GM18907 (cell line): ENCODE results near the gene ADARB2.
"Not testable (repeated sequence)": the region's sequence is repeated elsewhere in the genome, so short reads cannot be mapped to it uniquely, and the experiment has no call there.

Experiments used
- ATAC-seq: cut with Tn5 transposase; IDR thresholded peaks from one replicate; pipeline ENCODE4 v1.9.1; 2021; ENCODE audit warnings: mild to moderate bottlenecking, moderate library complexity; ENCODE audit not compliant: unreplicated experiment

ADARB2 gene

DNA sequence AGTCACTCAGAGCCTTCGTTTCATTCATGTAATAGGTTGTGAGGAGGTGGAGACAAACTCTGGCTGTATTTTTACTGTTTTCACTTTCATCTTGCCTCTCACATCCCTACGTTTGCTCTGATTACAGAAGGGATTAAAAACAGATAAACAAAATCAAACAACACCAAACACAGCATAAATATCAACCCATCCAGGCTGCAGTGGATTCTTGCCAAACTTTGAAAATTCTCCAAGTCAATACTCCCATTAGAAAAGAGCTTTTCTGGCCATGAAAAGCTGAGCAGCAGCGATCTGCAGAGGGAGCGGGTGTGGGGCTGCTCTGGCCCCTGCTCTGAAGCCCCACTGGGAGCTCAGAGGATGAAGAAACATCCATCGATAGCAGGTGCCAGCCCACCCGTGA is 397.9 kb downstream of the ADARB2 start:
- ATAC-seq, result no peak

DNA sequence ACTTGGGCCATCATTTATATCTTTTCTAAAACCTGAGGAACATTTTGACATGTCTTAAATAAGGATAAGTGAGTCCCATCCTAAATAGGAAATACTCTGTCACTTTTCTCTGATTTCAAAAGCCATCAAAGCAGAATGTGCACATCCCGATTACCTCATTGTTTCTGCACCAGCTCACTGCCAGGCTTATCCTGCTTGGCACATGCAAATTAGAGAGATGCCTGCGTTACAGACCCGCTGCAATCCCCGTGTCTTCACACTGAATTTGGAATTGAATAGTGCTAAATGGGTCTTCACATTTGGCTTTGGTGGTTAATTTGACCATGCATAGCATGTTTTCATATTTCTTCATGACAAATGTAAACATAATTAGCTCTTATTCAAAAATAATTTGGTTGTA is 401.7 kb downstream of the ADARB2 start:
- ATAC-seq, result no peak

DNA sequence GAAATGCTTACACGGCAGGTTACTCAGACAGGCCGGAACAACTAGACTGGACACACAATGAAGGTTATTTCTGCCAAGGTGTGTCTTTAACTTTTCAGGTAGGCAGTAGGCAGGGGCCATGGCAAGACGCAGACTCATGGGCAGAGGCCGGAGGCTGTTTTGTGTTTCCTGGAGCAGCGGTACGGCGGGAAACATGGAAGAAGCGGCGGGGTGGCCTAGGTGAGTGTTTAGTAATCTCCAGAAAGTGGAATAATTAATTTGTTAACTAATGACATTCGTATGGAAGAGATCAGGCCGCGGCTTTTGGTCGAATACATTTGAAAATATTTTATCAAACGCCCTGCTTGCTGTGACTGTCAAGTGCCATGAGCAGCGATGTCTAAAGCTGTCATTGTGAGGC is 403.3 kb downstream of the ADARB2 start:
- no peak for ATAC-seq

DNA sequence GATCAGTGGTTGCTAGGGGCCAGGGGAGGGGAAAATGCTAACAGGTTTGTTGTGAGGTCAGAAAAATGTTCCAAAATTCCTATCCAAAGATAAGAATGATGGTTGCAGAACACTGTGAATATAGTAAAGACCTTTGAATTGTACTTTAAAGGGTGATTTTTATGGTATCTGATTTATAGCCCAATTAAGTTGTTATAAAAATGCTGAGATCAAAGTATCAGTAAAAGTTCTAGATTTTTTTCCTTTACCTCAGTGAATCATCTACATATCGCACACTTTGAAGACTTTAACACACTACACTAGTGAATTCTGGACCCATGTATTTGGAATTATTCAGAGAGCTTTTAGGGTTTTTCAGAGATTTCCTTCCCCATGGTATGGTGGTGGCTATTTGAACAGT is 405.8 kb downstream of the ADARB2 start:
- no peak for ATAC-seq

DNA sequence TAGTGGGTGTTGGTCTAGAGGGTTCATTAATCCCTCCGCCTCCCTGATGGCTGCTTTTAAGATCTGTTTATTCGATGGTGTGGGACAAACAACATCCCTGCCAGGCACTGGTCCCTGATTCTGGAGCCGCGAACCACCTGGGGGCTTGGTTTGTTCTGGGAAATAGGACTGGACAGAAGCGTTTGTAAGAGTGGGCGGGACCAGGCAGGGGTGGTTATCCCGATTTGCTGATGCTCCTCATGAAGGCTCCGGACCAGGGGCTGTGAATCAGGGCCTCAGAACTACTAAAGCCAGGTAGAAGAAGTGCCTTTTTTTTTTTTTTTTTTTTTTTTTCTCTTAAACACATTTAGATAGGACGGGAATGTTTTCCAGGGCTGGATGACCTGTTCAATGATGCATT is 407.7 kb downstream of the ADARB2 start:
- ATAC-seq, result no peak

DNA sequence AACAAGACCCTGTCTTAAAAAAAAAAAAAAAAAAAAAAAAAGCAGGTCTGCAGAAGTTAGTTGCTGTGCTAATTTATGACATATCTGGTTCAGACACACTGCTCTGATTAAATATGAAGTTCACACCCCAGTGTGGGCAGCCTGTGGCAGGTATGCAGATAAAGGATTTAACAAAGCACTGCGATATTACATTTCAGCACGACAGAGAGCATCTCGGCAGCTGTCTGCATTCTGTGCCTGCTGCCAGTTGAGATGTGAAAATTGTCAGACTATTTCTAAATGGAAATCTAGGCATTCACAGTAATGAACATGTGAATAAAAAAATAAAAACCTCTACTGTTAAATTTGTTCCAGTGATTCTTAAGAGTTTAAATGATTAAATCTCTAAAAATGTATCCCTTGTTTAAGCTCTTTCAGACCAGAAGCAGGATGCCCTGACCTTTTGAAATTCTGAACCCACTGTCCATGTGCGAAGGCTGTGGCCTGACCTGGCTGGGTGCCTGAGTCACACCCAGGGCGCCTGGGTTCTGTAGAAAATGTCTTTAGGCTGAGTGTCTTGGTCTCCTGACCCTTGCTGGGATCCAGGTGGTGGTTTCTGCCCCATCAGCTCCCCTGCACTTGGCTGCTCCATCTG is 408.2 kb downstream of the ADARB2 start:
- ATAC-seq, result no peak

DNA sequence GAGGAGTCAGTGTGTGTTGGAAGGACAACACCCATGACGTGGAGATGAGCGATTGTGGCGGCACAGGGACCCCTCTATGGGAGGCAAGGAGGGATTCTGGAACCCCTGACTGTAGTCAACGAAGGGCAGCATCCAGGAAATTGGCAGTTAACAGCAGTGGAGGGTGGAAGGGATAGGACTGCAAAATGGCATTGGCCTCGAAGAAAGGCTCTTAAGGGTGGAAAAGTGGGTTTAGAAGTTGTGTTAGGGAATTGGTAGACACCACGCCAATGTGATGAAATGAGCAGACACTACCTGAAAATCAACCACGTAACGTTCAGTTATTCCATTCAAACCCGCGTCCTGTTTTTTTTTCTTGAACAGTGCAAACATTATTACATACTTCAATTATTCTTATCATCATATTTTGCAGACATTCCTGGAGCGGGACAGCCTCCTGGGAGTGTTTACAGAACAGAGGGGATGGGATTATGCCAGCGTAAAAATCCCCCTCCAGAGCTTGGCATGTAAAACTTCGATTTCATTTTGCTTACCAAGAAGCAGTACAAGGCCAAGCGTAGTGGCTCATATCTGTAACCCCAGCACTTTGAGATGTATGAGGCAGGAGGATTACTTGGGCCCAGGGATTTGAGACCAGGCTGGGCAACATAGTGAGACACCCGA is 409.0 kb downstream of the ADARB2 start:
- ATAC-seq, result no peak

DNA sequence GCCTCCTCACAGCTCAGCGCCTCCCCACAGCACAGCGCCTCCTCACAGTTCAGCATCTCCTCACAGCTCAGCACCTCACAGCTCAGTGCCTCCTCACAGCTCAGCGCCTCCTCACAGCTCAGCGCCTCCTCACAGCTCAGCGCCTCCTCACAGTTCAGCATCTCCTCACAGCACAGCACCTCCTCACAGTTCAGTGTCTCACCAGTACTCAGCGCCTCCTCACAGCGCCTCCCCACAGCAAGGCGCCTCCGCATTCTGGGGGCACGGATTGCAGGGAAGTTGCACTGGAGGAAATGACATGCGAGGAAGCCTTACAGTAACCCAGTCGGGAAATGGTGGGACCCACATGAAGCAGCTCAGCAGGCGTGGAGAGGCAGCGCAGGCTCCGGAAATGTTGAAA is 409.6 kb downstream of the ADARB2 start:
- no peak for ATAC-seq

DNA sequence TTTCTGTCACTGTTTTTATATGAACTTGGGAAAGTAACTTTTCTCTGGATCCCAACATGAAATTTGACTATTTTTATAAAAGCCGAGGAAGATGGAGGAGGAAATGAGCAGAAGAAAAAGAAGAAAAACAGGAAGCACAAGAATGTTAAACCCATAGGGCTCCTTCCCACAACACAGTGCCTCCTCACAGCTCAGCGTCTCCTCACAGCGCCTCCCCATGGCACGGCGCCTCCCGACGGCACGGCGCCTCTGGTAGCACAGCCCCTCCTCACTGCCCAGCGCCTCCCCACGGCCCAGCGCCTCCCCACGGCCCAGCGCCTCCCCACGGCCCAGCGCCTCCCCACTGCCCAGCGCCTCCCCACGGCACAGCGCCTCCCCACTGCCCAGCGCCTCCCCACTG is 410.8 kb downstream of the ADARB2 start:
- ATAC-seq, result not testable (repeated sequence)

DNA sequence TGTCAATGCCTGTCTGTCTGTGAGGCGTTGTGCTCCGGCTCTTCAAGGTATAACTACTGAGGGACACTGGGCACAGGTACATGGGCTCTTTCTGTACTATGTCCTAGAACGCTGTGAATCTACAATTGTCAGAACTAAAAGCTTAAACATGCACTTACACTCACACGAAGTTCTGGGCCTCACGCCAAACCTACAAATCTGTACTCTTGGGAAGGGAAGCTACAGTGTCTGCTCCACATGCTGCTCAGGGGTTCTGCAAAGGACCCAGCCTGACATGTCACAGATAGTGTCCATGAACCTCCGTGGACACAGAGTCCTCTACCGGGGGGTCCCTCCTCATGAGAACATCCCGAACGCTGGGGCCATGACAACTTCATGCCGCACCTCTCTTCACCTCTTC is 412.4 kb downstream of the ADARB2 start:
- ATAC-seq, result no peak

DNA sequence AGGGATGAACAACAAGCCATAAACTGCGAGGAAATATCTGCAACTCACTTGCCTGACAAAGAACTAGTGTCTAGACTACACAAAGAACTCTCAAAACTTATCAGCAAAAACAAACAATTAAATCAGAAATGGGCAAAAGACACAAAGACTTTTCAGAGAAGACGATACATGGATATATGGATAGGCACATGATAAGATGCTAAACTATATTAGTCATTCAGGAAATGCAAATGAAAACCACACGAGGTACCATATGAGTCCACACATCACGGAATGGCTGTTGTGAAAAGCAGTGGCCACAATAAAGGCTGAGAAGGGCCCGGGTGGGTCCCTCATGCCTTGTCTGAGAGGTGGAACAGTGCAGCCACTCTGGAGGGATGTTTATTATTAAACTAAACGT is 413.4 kb downstream of the ADARB2 start:
- no peak for ATAC-seq

DNA sequence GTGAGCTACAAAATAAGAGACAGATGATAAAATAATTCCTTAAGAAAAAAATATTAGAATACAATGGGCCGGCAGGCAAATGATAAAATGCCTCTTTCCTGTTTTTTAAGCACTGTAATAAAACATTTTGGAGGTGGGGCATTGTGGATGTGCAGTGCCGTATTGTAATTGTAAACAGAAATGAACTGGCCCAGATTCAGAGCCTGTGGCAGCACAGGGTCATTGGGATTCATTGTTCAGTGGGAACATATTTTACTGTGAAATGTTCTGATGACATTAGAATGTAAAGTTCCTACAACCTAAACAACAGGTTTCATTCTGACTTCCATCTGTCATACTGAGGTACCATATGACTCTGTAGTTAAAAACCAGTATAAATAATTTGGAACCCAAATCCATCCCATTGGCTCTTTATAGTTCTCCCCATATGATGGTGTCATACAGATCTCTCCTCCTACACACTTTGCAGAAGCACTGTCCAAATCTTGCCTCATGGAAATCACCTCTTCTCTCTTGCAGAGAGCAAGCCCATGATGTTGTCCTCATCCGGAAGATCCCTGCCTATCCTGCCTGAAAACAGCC is 416.5 kb downstream of the ADARB2 start:
- no peak for ATAC-seq

DNA sequence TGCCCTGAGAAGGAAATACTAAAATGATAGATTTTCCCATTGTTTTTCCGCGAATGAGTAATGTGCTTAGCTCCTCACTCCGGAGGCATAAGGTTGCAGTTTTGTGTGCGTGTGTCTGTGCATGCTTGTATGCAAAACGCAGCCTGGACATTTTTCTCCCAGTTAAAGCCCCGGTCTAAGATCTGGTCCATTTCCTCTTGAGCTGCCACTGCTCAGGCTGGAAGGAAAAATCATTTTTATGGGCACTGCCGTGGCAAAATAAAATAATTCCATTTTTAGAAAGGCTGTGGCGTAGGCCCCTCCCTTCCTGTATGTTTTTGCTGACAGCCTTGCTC is 420.5 kb downstream of the ADARB2 start:
- no peak for ATAC-seq

DNA sequence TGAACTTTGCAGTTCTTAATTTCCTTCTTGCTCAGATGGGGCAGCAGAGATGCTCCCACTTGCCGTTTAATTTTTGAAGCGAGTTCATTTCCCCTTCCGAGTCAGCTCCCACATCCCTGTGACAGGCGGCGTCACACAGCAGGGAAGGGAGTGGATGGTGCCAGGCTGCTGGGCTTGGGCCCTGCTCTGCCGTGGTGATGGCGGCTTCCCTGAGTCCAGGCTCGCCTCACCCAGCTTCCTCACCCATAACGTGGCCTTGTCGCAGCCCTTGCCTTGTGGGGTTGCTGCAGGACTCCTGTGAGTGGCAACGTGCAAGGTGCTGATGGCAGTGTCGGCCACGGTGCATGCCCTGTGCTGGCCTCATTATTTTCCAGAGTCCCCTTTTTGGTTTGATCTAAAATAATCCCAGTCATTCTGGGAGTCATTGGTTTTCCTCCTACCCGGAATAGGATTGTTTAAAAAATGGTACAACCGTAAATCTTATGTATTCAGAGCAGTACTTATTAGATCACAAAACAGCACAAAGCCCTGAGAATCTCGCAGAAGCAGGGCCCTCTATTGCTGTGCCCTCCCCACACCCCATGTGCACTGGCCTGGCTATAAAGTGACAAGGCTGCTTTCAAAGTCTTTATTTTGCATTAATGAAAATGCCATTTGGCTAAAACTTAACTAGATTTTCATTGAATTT is 421.1 kb downstream of the ADARB2 start:
- no peak for ATAC-seq

DNA sequence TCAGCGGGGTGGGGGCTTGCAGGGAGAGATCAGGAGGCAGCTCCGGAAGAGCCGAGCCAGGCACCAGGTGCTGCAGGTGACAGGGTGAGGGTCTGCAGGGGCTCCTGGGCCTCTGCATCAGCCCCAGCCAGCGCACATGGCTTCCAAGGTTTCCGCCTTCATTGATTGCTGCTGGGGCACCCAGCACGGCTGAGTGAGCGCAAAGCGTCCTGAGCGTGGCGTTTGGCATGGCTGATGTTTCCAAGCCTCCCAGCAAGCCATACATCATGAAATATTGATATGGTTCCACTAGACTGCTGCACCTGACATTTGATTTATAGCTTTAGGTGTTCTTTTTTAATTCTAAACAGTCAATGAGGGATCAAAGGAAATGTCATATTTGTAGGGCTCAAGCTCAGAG is 422.1 kb downstream of the ADARB2 start:
- ATAC-seq, result no peak

DNA sequence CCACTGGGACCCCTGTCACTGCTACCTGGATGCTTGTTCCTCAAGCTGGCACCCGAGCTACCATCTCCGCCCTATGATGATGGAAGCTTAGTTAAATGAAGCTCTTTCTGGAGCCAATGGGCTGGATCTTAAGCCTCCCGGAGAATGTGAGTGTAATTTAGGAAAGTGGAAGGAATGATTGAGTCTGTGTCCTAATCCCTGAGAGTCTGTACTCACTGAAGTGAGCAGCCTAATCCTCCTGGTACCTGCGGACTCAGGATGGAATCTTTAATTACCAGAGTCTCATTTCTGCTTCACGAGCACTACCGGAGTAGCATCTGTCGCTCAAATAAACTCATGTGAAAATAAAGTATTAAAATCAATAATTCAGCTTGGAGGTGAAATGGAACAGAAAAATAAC is 425.6 kb downstream of the ADARB2 start:
- no peak for ATAC-seq

DNA sequence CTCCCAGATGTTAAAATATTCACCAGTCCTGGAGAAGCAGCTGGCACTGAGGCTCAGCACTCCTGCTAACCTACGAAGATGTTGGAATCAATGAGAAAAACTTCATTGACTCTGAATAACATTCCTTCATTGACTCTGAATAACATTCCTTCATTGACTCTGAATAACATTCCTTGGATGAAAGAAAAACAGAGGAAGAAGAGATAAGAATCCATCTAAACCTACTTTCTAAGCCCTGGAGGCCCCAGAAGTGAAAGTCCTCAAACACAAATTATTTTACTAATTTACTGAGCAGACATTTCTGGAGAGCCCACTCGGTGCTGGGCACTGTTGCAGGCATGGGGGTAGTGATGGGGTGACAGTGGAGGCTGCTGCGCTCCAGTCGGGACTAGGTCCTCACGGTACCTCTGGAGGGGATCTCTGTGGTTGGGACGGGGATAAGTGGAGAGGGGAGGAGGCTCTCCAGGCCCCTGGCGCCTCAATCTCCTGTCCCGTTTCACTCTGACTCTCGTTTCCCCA is 427.0 kb downstream of the ADARB2 start:
- no peak for ATAC-seq

DNA sequence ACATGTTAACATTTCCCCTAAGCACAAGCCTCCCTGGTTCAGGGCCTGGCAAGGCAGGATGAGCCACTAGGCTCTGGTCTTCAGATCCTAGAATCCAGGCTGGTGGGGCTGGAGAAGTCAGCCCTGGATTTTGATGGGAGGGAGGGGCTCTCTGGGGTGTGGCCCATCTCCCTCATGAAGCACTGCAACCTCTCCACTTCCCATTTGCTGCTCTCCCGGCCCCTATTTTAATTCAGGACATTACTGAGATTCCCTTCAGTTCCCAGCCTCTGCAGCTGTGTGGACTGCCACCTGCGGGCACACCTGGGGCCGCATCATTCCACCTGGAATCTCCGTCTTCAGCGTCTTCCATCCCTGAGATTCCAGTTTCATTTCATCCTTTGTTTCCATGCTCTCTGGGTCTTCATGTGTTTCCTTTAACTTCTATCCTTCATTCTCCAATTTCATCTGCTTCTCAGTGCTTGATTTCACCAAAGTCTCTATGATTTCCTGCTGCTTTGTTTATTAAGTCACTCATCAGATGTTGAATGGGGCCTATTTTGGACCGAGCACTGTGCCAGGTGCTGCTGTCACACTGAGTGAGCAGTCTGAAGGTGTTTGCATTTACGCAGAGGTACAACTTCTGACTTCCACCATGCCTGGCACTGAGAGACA is 427.6 kb downstream of the ADARB2 start:
- ATAC-seq, result no peak

DNA sequence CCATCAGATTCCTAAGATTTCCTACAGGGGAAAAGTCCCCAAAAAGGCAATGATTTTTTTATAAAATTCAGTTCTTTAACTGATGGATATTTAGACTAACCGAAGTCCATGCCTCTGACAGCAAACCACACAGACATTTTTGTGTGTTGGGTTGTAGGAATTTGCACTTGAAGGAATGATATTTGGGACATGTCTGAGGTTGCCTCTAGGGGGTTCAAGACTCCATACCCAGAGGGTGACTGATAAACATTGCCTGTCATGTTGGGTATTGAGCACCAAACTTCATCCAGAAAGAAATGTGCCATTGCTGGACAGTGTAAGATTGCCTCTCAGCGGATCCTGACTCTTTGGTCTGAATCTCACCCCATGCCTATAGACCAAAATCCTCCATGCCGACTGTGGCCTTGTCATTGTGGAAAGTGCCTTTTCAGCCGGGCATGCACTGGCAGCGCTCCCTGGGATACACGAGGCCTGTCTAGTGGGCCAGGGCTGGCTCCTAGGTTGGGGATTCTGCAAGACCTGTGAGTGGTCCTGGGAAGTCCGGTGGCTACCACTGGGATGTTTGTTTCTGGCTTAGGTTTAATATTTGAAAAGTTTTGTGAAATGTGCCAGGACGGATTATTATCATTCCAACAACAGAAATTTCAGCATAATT is 428.2 kb downstream of the ADARB2 start:
- no peak for ATAC-seq

DNA sequence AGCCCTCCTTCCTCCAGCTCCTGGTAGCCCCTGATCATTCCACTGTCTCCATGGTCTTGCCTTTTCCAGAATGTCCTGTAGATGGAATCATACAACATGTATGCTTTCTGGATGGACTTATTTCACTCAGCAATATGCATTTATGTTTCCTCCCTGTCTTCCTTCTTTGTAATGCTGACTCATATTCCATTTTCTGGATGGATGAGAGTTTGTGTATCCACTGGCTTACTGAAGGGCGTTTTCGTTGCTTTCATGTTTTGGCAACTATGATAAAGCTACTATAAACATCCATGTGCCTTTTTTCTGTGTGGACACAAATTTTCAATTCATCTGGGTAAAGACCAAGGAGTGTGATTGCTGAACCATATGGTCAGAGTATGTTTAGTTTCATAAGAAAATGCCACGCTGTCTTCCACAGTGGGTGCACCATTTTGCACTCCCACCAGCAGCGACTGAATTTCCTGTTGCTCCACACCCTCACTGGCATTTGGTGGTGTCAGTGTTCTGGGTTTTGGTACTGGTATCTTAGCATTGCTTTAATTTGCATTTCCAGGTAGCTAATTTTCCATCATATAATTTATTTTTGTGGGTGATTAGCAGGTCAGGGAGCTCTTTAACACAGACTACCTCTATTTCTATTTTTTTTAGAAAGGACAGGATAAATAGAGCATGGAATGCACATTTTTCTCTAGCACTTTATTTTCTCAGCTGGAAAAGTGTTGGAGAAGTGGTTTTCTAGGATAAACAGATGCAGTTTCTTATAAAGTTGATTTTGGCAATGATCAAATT is 429.0 kb downstream of the ADARB2 start:
- no peak for ATAC-seq
